RWPE1 (cell line): ENCODE data around the gene FN3KRP.
A peak's percentile ranks its signal among the peaks of the same experiment; 100 is the strongest.

Experiments
- CTCF ChIA-PET: fragments of 350-600 bp; sonication (Branson Sonifier 250); formaldehyde crosslinking; extraction: SDS; loops from one replicate; lab custom pipeline; 2021; lab: Yijun Ruan, JAX
- POLR2A ChIA-PET: fragments of 400-600 bp; formaldehyde crosslinking; extraction: SDS; loops from one replicate; lab custom pipeline; 2020; ENCODE audit warnings: antibody characterized with exemption; ENCODE audit not compliant: low non-redundant PET; lab: Yijun Ruan, JAX
- DNase-seq: peaks from one replicate; pipeline ENCODE4 v3.0.0; 2012; ENCODE audit warnings: low spot score
- H3K27ac ChIP-seq: fragments of 450-650 bp; 2 replicates; pipeline ENCODE4 v1.5.1; 2017
- TF ChIP-seq, protein P1 (sequence below): fragments of 450-650 bp; conservative IDR thresholded peaks from 2 replicates; pipeline ENCODE4 v1.5.1; 2017; ENCODE audit warnings: low read depth, mild to moderate bottlenecking

FN3KRP gene

DNA sequence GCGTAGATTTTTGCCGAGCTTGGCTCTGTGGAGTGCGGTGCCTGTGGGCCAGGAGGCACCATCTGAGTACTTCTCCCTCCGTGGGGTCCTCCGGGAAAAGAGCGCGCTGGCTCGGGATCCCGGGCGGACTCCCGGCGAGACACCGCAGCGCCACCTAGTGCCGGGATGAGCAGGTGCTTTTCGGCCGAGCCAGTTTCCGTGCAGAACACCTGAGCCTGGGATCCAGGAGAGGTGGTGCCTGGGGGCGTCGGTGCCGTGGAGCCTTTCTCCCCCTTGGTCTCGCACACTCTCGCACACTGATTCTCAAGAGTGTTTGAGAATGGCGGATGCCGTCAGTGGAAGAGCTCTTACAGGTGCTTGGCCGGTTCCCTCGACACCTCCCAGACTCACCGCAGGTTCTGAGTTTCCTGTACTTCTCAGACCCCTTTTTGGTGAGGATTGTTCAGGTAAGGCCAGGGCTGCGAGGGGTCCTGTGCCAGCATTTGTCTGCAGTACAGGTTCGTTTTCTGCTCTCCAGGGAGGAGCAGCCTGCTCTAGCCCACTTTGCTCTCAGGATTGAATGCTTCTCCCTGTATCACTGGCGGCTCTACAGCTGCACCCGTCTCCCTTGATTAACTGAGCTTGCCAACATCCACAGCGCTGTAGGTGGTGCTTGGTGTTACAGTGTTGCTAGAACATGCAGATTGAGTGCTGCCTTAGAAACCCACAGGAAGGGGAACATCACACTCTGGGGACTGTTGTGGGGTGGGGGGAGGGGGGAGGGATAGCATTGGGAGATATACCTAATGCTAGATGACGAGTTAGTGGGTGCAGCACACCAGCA, 58.7 kb downstream of the FN3KRP start:
- H3K27ac ChIP-seq, result no peak overlapping the region
- peak; percentile 81 for DNase-seq
- TF ChIP-seq, protein P1, sequence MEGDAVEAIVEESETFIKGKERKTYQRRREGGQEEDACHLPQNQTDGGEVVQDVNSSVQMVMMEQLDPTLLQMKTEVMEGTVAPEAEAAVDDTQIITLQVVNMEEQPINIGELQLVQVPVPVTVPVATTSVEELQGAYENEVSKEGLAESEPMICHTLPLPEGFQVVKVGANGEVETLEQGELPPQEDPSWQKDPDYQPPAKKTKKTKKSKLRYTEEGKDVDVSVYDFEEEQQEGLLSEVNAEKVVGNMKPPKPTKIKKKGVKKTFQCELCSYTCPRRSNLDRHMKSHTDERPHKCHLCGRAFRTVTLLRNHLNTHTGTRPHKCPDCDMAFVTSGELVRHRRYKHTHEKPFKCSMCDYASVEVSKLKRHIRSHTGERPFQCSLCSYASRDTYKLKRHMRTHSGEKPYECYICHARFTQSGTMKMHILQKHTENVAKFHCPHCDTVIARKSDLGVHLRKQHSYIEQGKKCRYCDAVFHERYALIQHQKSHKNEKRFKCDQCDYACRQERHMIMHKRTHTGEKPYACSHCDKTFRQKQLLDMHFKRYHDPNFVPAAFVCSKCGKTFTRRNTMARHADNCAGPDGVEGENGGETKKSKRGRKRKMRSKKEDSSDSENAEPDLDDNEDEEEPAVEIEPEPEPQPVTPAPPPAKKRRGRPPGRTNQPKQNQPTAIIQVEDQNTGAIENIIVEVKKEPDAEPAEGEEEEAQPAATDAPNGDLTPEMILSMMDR, result peak; percentile 98
- ChIA-PET POLR2A (no interaction called here), CTCF (interaction anchor here (0.6 to 0.9 kb wide), 9 partner anchors 10 to 124 kb away, joined by 3 to 4 read pairs (median 3); no protein-coding TSS in a partner anchor)

DNA sequence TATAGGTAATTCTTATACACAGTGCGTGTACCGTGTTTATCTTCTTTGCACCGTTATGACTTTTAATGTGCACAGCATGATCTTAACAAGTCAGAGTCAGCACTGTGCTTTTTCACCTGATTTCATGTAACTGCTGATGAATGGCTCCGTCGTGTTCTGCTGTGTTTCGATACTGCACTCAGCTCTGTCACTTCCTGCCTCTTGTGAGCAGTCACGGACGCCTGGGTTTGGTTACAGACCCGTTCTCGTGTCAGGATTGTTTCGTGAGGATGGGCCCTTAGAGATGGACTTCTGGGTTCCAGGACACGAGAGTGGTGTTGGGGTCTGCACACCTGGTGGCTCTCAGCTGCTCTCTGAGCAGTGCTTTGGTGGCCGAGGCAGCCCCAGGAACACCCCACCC, 59.9 kb downstream of the FN3KRP start:
- no peak overlapping the region for H3K27ac ChIP-seq
- TF ChIP-seq, protein P1, result no peak
- ChIA-PET CTCF (interaction anchor here (0.7 kb wide), 1 partner anchor 148 kb away, joined by 6 read pairs; no protein-coding TSS in a partner anchor), POLR2A (no interaction called here)
- DNase-seq, result no peak
